A549 (cell line): ENCODE data around the gene ENTPD2. TPM values are rescaled to one million over a fixed set of nuclear protein-coding genes. Genes with fewer than 3 reads are reported as not detected.

ENCODE experiments used
- ATAC-seq, 2 experiments: fragments of 200-7000 bp in 1 of 2; fragments of >200 bp in 1 of 2; cut with Nextera tagmentation in 1 of 2; cut with Tn5 transposase in 1 of 2; 3 replicates each; pipeline versions ENCODE4 v1.8.0 to v1.9.1; 2018 to 2020; ENCODE audit warnings: mild to moderate bottlenecking in 1 of 2, moderate library complexity in 1 of 2
- CTCF ChIA-PET: fragments of 300-600 bp; sonication (Branson Sonifier 250); formaldehyde crosslinking; extraction: SDS; loops from one replicate; lab custom pipeline; 2021; ENCODE audit warnings: antibody characterized with exemption, inconsistent platforms; lab: Yijun Ruan, JAX
- POLR2A ChIA-PET: fragments of 350-600 bp; formaldehyde crosslinking; extraction: SDS; loops from one replicate; lab custom pipeline; 2021; ENCODE audit warnings: antibody characterized with exemption, inconsistent platforms; lab: Yijun Ruan, JAX
- DNase-seq, 2 experiments: peaks; one replicate each; pipeline versions ENCODE4 v3.0.0 to v3.0.0-alpha.2; 2011 to 2016; ENCODE audit warnings: low read depth in 1 of 2, low spot score in 1 of 2
- FAIRE-seq: peaks from 2 replicates; lab custom pipeline; 2011; peaks lifted over from hg19 to GRCh38; lab: Jason Lieb, UNC
- H3K27ac ChIP-seq, 2 experiments: fragments of >200 bp; sonication (Bioruptor Twin); formaldehyde crosslinking; 3 replicates each; pipeline ENCODE4 v1.5.1; 2016 to 2017
- H3K4me1 ChIP-seq: fragments of >200 bp; sonication (Bioruptor Twin); formaldehyde crosslinking; 3 replicates; pipeline ENCODE4 v1.6.1; 2016
- H3K4me2 ChIP-seq: fragments of >200 bp; sonication (Bioruptor Twin); formaldehyde crosslinking; 3 replicates; pipeline ENCODE4 v1.6.1; 2016
- H3K4me3 ChIP-seq: fragments of >200 bp; sonication (Bioruptor Twin); formaldehyde crosslinking; 3 replicates; pipeline ENCODE4 v1.5.1; 2016
- H3K9me3 ChIP-seq: fragments of >200 bp; sonication (Bioruptor Twin); formaldehyde crosslinking; 3 replicates; pipeline ENCODE4 v1.6.1; 2016
- BCL3 ChIP-seq: fragments of >200 bp; sonication (Bioruptor Twin); formaldehyde crosslinking; IDR thresholded peaks from 3 replicates; pipeline ENCODE4 v1.6.1; 2016
- BHLHE40 ChIP-seq: IDR thresholded peaks from 2 replicates; pipeline ENCODE4 v1.6.1; 2012; ENCODE audit warnings: low read depth, low read length, inconsistent platforms
- CBX8 ChIP-seq: fragments of 200-600 bp; sonication (generic); IDR thresholded peaks from 2 replicates; pipeline ENCODE4 v1.6.1; 2016
- CHD4 ChIP-seq: fragments of 200-600 bp; sonication (generic); IDR thresholded peaks from 2 replicates; pipeline ENCODE4 v1.6.1; 2016; ENCODE audit warnings: antibody characterized with exemption, mild to moderate bottlenecking, borderline replicate concordance
- E2F6 ChIP-seq: IDR thresholded peaks from 2 replicates; pipeline ENCODE4 v1.6.1; 2012; ENCODE audit warnings: low read depth, borderline replicate concordance
- ELK1 ChIP-seq: fragments of 150-350 bp; IDR thresholded peaks from 2 replicates; pipeline ENCODE4 v1.6.1; 2014; ENCODE audit warnings: low read depth, mild to moderate bottlenecking, low read length
- ESRRA ChIP-seq: fragments of 150-350 bp; IDR thresholded peaks from 2 replicates; pipeline ENCODE4 v1.6.1; 2014; ENCODE audit warnings: mild to moderate bottlenecking, low read length, borderline replicate concordance
- FOSB ChIP-seq: fragments of 250-450 bp; sonication (Bioruptor Pico); IDR thresholded peaks from 2 replicates; pipeline ENCODE4 v1.5.0; 2020; ENCODE audit warnings: mild to moderate bottlenecking, moderate library complexity
- FOSL2 ChIP-seq, 2 experiments: fragments of 450-650 bp in 1 of 2; fragments of >200 bp in 1 of 2; sonication (Bioruptor Twin) in 1 of 2; formaldehyde crosslinking; IDR thresholded peaks; 2 replicates each; pipeline versions ENCODE4 v1.5.0 to v1.6.1; 2016 to 2020; ENCODE audit warnings: mild to moderate bottlenecking in 1 of 2, moderate library complexity in 1 of 2
- GATA3 ChIP-seq: IDR thresholded peaks from 2 replicates; pipeline ENCODE4 v1.6.1; 2012; ENCODE audit warnings: borderline replicate concordance
- HEYL ChIP-seq: fragments of 250-450 bp; sonication (Bioruptor Pico); IDR thresholded peaks from 2 replicates; pipeline ENCODE4 v1.8.0; 2021; ENCODE audit warnings: mild to moderate bottlenecking, moderate library complexity
- MAZ ChIP-seq: fragments of 150-350 bp; IDR thresholded peaks from 2 replicates; pipeline ENCODE4 v1.6.1; 2014; ENCODE audit warnings: antibody characterized with exemption, low read depth, low read length, borderline replicate concordance
- MYC ChIP-seq: IDR thresholded peaks from 2 replicates; pipeline ENCODE4 v1.6.1; 2012; ENCODE audit warnings: mild to moderate bottlenecking, inconsistent platforms, low read length, improper control_type of control experiment, borderline replicate concordance
- NFE2L2 ChIP-seq: fragments of 150-350 bp; conservative IDR thresholded peaks from 2 replicates; pipeline ENCODE4 v1.6.1; 2014; ENCODE audit warnings: low read length
- NR3C1 ChIP-seq: fragments of >200 bp; sonication (Bioruptor Twin); formaldehyde crosslinking; IDR thresholded peaks from 3 replicates; pipeline ENCODE4 v1.6.1; 2017
- RAD21 ChIP-seq, 2 experiments: fragments of >200 bp in 1 of 2; sonication (Bioruptor Twin) in 1 of 2; formaldehyde crosslinking in 1 of 2; IDR thresholded peaks in 1 of 2; conservative IDR thresholded peaks in 1 of 2; 2 replicates in 1 of 2; 3 replicates in 1 of 2; pipeline ENCODE4 v1.6.1; 2012 to 2018; ENCODE audit warnings: inconsistent platforms in 1 of 2
- RARB ChIP-seq: fragments of 250-450 bp; sonication (Bioruptor Pico); IDR thresholded peaks from 2 replicates; pipeline ENCODE4 v1.8.0; 2021; ENCODE audit warnings: mild to moderate bottlenecking, moderate library complexity
- RCOR1 ChIP-seq: fragments of 150-350 bp; IDR thresholded peaks from 2 replicates; pipeline ENCODE4 v1.6.1; 2014; ENCODE audit warnings: antibody characterized with exemption, low read length, low read depth
- REST ChIP-seq: fragments of 200-600 bp; sonication (generic); IDR thresholded peaks from 2 replicates; pipeline ENCODE4 v1.6.1; 2016; ENCODE audit warnings: antibody characterized with exemption, mild to moderate bottlenecking, moderate library complexity
- RNF2 ChIP-seq: fragments of 200-600 bp; sonication (generic); IDR thresholded peaks from 2 replicates; pipeline ENCODE4 v1.6.1; 2016; ENCODE audit warnings: low read depth, mild to moderate bottlenecking, antibody characterized with exemption, moderate library complexity, borderline replicate concordance
- TFCP2L1 ChIP-seq: fragments of 250-450 bp; sonication (Bioruptor Pico); IDR thresholded peaks from 2 replicates; pipeline ENCODE4 v1.5.0; 2021; ENCODE audit warnings: mild to moderate bottlenecking
- TP53 ChIP-seq: fragments of 250-450 bp; sonication (Bioruptor Pico); IDR thresholded peaks from 2 replicates; pipeline ENCODE4 v1.5.0; 2021; ENCODE audit warnings: mild to moderate bottlenecking, moderate library complexity
- ZC3H11A ChIP-seq: fragments of 450-650 bp; IDR thresholded peaks from 2 replicates; pipeline ENCODE4 v1.6.1; 2014; ENCODE audit warnings: antibody characterized with exemption, mild to moderate bottlenecking
- ZFP36 ChIP-seq: fragments of 450-650 bp; IDR thresholded peaks from 2 replicates; pipeline ENCODE4 v1.6.1; 2014; ENCODE audit warnings: borderline replicate concordance; ENCODE audit not compliant: partially characterized antibody
- WGBS: methylation state at CpG from one replicate; pipeline ENCODE4 v1.1.6; 2017; ENCODE audit errors: missing lambda C conversion rate; 5-methylcytosine and 5-hydroxymethylcytosine counted together
- polyA plus RNA-seq, 4 experiments: library from polyadenylated mRNA; depleted of rRNA in 3 of 4; stranded (reverse); fragments of >200 nt; fragmentation: RNase III in 1 of 4; extraction: RNeasy Plus Mini Kit Qiagen cat#74134 plus additional on column Dnase treatment in 1 of 4; gene quantifications; 2 replicates in 3 of 4; 3 replicates in 1 of 4; pipeline ENCODE4 v1.2.3, GENCODE V29; 2011 to 2017

Gene ENTPD2
- polyA plus RNA-seq, 2 of the 4 experiments (the other 2 are of a cell fraction): 0.75 to 1.2 TPM

- WGBS: 74% methylated on average over 3 of the region's 34 CpGs
- Histone ChIP-seq H3K4me3 (no peak overlapping the region), H3K4me2 (no peak overlapping the region), H3K9me3 (no peaks in the 10 kb centered on the region), H3K27ac (no peak overlapping the region)
- no peak for FAIRE-seq
- ChIA-PET POLR2A (interaction anchor here (1.0 kb wide), 1 partner anchor 28 kb away, joined by 3 read pairs; the partner anchor contains the start of gene PAXX), CTCF (interaction anchor here (0.6 to 12.9 kb wide), 7 partner anchors 10 to 101 kb away, joined by 3 to 169 read pairs (median 7); partner anchors contain the start of genes ABCA2, CLIC3 and FUT7)
- no peak for TF ChIP-seq E2F6
- TF ChIP-seq FOSB: no peak
- TF ChIP-seq BHLHE40: no peak
- TF ChIP-seq NFE2L2: no peak
- no peak for TF ChIP-seq RARB (CRISPR knock-in tag)
- no peak for TF ChIP-seq BCL3
- no peak for TF ChIP-seq MAZ
- no peak for TF ChIP-seq TFCP2L1 (CRISPR knock-in tag)
- no peak for TF ChIP-seq RAD21 (conservative IDR thresholded peaks at IDR 0.05 in 1 of 2, IDR thresholded peaks at IDR 0.05 in 1 of 2)
- TF ChIP-seq CBX8: no peak
- no peak for TF ChIP-seq GATA3
- TF ChIP-seq REST: no peak
- TF ChIP-seq MYC: no peak
- TF ChIP-seq HEYL (CRISPR knock-in tag): no peak
- no peak for TF ChIP-seq ESRRA
- TF ChIP-seq FOSL2 (IDR thresholded peaks at IDR 0.05): no peak
- no peak for TF ChIP-seq FOSL2 (CRISPR knock-in tag; IDR thresholded peaks at IDR 0.05)
- TF ChIP-seq, all 56 proteins: peak for 0
- ATAC-seq: no peak
- no peak for DNase-seq
- H3K4me1 ChIP-seq: peaks cover 8% of the 10 kb centered on the region; the same call in 2 of the 3 replicates
Observed at GRCh38 chr9:137019891-137020683, 33.8 kb downstream of the ENTPD2 start.

GRCh38 chr9:137018761-137019559 lies 34.9 kb downstream of the ENTPD2 start:
- DNase-seq (no peak), FAIRE-seq (no peak), ATAC-seq (no peak)
- POLR2A ChIA-PET: no interaction called here
- no peak overlapping the region for H3K4me3 ChIP-seq
- CTCF ChIA-PET: interaction anchor here (0.6 to 12.9 kb wide), 11 partner anchors 11 to 231 kb away, joined by 3 to 169 read pairs (median 5); partner anchors contain the start of genes ABCA2, AJM1, CLIC3 and FUT7
- H3K4me2 ChIP-seq: no peak overlapping the region
- H3K9me3 ChIP-seq: no peaks in the 10 kb centered on the region
- TF ChIP-seq RNF2 (no peak), NR3C1 (no peak), RCOR1 (no peak), ELK1 (no peak), CHD4 (no peak), ZFP36 (no peak), TP53 (CRISPR knock-in tag) (no peak), ZC3H11A (no peak)
- peaks cover 8% of the 10 kb centered on the region; the same call in 2 of the 3 replicates for H3K4me1 ChIP-seq
- 89% methylated on average over 31 of the region's 36 CpGs for WGBS
- no peak overlapping the region for H3K27ac ChIP-seq
